ENCODE measurements around the gene FOXP1. TPM values are rescaled to one million over a fixed set of nuclear protein-coding genes. Genes with fewer than 3 reads are reported as not detected.

FOXP1 gene
- total RNA-seq, 4 donors from 2014 or later = 54.2 to 152 (median 129) TPM

GRCh38 chr3:71317140-71317539 lies 266.4 kb downstream of the FOXP1 start:
- DNase-seq = no peak
- no peaks in the 10 kb centered on the region for H3K9me3 ChIP-seq
- no peaks in the 10 kb centered on the region for H3K4me1 ChIP-seq
- intact Hi-C loops (cut with DNase I; ENCODE audit: low total_unique reads) = no loop called here
- no peaks in the 10 kb centered on the region for H3K36me3 ChIP-seq
- H3K27ac ChIP-seq = no peak overlapping the region
- no peak for TF ChIP-seq CTCF (IDR thresholded peaks at IDR 0.05)
- H3K27me3 ChIP-seq = no peaks in the 10 kb centered on the region
- H3K4me3 ChIP-seq = no peak overlapping the region

GRCh38 chr3:71316066-71316777 lies 267.3 kb downstream of the FOXP1 start:
- no peaks in the 10 kb centered on the region for H3K4me1 ChIP-seq
- H3K27ac ChIP-seq = no peak overlapping the region
- no peak for DNase-seq
- H3K36me3 ChIP-seq = no peaks in the 10 kb centered on the region
- no peaks in the 10 kb centered on the region for H3K9me3 ChIP-seq
- H3K4me3 ChIP-seq = no peak overlapping the region
- intact Hi-C loops (cut with DNase I; ENCODE audit: low total_unique reads) = no loop called here
- no peaks in the 10 kb centered on the region for H3K27me3 ChIP-seq
- TF ChIP-seq CTCF (IDR thresholded peaks at IDR 0.05) (no peak), POLR2A (IDR thresholded peaks at IDR 0.05) (no peak)

- Histone ChIP-seq H3K4me1 (no peaks in the 10 kb centered on the region), H3K4me3 (no peak overlapping the region), H3K27ac (no peak overlapping the region), H3K27me3 (no peaks in the 10 kb centered on the region), H3K36me3 (no peaks in the 10 kb centered on the region), H3K9me3 (no peaks in the 10 kb centered on the region)
- TF ChIP-seq POLR2A (IDR thresholded peaks at IDR 0.05) (no peak), CTCF (IDR thresholded peaks at IDR 0.05) (no peak)
- intact Hi-C loops (cut with DNase I; ENCODE audit: low total_unique reads) = no loop called here
- DNase-seq = no peak
Measured at GRCh38 chr3:71315431-71315830, 268.1 kb downstream of the FOXP1 start.

- intact Hi-C loops (cut with DNase I; ENCODE audit: low total_unique reads) = no loop called here
- no peaks in the 10 kb centered on the region for H3K27me3 ChIP-seq
- no peak overlapping the region for H3K27ac ChIP-seq
- DNase-seq = no peak
- TF ChIP-seq CTCF (IDR thresholded peaks at IDR 0.05) (no peak), POLR2A (IDR thresholded peaks at IDR 0.05) (no peak)
- no peaks in the 10 kb centered on the region for H3K9me3 ChIP-seq
- H3K4me3 ChIP-seq = no peak overlapping the region
- H3K4me1 ChIP-seq = no peaks in the 10 kb centered on the region
- no peaks in the 10 kb centered on the region for H3K36me3 ChIP-seq
Measured at GRCh38 chr3:71313844-71314243, 269.7 kb downstream of the FOXP1 start.

- no peak for TF ChIP-seq CTCF (IDR thresholded peaks at IDR 0.05)
- no peak for TF ChIP-seq POLR2A (IDR thresholded peaks at IDR 0.05)
- Histone ChIP-seq H3K4me3 (no peak overlapping the region), H3K4me1 (no peaks in the 10 kb centered on the region), H3K9me3 (no peaks in the 10 kb centered on the region), H3K27ac (no peak overlapping the region), H3K27me3 (no peaks in the 10 kb centered on the region), H3K36me3 (no peaks in the 10 kb centered on the region)
- no peak for DNase-seq
- intact Hi-C loops (cut with DNase I; ENCODE audit: low total_unique reads) = no loop called here
Measured at GRCh38 chr3:71312461-71312860, 271.1 kb downstream of the FOXP1 start.

Measured in uterus (tissue), 4 donors.